ENCODE data around the gene CBLN3.
"Not testable (repeated sequence)": the region's sequence is repeated elsewhere in the genome, so short reads cannot be mapped to it uniquely, and the experiment has no call there.

DNA sequence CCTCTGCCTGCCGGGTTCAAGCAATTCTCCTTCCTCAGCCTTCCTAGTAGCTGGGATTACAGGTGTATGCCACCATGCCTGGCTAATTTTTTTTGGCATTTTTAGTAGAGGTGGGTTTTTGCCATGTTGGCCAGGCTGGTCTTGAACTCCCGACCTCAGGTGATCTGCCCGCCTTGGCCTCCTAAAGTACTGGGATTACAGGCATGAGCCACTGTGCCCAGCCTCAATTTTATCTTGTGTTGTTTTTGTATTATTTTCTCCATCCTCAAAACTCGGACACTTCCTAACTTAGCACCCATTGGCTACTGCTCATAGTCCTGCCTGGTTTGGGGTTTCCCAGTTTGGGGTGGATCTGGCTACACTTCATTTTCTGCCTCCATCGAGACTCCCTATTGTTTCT lies 41.9 kb downstream of the CBLN3 start:
- TF ChIP-seq ZNF143 (CRISPR knock-in tag; IDR thresholded peaks at IDR 0.05); CBX3 (IDR thresholded peaks at IDR 0.05; ENCODE audit: borderline replicate concordance in 1 of 2, low read length in 2 of 2); NR2C1 (IDR thresholded peaks at IDR 0.05); NR2C1 (tag; IDR thresholded peaks at IDR 0.05); ADNP (tag; IDR thresholded peaks at IDR 0.05); SP1 (CRISPR knock-in tag; IDR thresholded peaks at IDR 0.05): not testable (repeated sequence)
- TF ChIP-seq, protein P1, sequence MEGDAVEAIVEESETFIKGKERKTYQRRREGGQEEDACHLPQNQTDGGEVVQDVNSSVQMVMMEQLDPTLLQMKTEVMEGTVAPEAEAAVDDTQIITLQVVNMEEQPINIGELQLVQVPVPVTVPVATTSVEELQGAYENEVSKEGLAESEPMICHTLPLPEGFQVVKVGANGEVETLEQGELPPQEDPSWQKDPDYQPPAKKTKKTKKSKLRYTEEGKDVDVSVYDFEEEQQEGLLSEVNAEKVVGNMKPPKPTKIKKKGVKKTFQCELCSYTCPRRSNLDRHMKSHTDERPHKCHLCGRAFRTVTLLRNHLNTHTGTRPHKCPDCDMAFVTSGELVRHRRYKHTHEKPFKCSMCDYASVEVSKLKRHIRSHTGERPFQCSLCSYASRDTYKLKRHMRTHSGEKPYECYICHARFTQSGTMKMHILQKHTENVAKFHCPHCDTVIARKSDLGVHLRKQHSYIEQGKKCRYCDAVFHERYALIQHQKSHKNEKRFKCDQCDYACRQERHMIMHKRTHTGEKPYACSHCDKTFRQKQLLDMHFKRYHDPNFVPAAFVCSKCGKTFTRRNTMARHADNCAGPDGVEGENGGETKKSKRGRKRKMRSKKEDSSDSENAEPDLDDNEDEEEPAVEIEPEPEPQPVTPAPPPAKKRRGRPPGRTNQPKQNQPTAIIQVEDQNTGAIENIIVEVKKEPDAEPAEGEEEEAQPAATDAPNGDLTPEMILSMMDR (IDR thresholded peaks at IDR 0.05 in 2 of 3, conservative IDR thresholded peaks at IDR 0.05 in 1 of 3; ENCODE audit: insufficient read depth in 2 of 3, low read depth in 1 of 3, low read length in 3 of 3), result not testable (repeated sequence)
